Activated CD8-positive, alpha-beta memory T cell treated with anti-CD3 and anti-CD28 coated beads, Interleukin-2, amount 50 U/mL, for 4 hours (primary cell): ENCODE data around the gene SATB1.

Experiments used
- DNase-seq: peaks from one replicate; pipeline ENCODE4 v3.0.0-alpha.2; 2020

The SATB1 gene

DNA sequence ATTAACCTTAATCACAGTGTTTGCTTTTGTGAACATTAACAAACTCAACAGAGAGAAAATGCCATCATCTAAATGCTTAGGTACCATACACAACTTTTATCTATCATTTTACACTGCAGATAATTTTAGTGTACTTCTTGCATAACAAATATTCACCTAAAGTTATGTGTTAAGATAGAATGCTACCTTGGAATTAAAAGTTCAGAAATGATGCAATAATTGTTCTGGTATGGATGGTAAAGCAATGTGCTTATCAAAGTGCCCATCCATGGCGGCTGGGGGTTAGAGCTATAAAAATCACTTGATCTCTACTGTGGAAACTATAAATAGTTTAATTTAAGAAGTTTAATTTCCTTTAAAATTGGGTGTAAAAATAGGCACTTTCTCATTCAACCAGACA is 28.7 kb downstream of the SATB1 start:
- DNase-seq = no peak

DNA sequence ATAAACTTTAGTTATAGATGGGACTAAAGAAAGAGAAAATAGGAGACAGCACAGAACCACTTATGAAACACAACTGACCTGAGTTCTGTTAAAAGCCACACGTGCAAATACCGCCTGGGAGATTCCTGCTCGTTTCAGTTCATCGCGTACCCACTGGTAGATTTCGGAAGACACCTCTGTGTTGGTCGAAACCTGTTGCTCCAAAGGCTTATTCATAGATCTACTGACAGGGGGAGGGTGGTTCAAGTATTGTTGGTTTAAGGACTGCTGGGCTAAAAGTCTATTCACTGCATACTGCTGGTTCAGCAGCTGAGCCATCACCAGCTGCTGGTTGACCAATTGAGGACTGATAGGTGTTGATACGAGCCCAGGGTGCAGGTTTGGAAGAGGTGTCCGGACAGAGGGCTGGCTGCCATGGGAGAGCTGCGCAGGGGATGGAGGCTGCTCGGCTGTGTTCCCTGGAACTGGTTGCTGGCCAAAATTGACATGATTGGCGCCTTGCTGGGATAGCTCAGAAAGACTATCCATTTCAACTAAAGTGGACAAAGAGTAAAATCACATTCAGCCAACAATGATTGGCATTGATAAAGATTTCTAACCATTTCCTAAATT is 30.6 kb downstream of the SATB1 start:
- DNase-seq = no peak

DNA sequence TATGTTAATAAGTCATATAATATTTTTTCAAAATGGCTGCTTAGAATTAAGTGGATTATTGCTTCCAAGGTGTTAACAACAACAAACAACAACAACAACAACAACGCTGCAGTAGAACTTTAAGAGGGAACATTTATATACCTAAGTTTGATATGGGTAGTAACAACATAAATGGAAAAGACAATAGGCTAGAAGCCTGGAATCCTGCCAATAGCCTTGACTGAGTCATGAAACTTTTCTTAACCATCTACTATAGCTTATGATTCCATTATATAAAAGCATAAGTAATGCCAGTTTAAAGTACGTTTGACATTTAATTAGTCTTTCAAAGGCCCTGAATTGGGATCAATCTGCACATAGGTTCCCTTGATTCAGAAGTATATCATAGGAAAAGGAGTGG is 31.2 kb downstream of the SATB1 start:
- no peak for DNase-seq

DNA sequence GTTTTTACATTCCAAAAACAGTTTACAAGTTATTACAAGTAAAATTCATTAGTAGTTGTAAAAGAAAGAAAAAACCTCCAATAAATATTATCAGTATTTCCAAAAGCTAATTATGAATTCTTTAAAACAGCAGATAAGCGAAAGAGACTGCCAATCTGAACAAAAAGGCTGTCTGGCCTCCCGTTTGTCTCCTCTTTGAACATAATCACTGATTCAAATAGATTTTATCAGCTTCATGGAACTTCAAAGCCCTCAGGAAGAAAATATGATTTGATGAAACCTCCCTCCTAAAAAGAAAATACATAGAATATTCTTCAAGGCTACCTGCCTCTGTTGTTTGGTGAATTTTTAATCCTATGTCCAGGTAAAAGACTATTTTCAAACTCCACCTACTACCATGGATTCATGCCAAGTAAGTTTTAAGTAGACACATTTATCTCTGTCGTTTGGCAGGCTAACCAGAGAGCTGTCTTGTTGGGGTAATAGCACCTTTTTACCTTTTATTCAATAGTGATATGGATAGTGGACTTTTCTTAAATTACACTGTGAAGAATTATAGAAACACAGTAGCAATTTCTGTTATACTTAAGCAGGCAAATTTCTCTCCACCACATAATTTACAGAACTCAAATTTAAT is 35.0 kb downstream of the SATB1 start:
- DNase-seq = no peak

DNA sequence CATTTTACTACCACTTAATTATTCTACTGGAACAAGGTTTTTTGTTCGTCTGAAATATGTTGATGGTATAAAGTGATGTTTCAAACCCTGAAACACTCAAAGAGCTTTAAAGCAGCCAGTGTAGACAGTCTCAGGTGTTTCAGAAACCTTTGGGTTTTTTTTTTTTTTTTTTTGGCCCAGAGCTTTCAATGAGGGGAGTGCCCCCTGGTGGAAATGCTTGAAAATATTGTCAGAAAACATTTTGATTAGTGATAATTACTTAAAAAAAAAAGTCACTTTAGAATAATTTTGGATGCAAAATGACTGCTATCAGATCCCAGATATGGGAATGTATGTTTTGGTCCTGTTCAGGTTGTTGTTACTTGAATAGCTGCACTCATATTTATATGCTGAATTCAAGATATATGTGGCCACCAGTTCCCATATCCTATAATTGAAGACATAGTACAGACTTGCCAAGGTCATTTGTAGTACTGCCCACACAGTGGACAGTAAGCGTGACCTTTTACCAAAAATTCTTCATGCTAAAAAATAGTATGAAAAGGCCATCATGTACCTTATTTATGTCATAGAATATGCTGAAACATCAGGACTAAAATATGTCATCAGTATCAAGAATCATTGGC is 35.9 kb downstream of the SATB1 start:
- DNase-seq = no peak

DNA sequence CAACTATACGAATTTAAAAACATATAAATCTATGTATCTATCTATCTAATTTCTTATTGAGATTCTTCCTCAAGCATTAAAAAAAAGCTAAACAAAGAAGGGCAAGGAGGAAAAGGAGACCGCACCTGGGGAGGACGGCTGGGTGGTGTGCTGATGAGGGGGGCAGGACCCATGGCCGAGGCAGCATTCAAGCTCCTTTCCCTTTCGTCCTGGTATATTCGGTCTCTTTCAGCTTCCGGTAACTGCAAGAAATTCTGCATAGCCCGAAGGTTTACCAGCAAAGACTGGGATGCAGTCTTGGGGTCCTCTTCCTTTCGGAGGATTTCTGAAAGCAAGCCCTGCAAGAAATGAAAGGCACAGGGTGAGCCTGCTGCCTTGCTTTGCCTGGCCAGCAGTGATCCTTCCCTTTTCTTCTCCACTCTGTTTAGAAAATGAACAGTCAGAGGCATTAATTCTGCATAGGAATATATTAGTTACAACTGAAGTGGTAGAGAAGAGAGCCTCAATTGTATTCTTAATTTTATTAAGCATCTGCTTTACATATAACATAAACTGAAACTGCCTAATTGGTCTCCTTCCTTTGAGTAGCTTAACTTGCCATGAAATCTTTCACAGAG is 38.8 kb downstream of the SATB1 start:
- no peak for DNase-seq

DNA sequence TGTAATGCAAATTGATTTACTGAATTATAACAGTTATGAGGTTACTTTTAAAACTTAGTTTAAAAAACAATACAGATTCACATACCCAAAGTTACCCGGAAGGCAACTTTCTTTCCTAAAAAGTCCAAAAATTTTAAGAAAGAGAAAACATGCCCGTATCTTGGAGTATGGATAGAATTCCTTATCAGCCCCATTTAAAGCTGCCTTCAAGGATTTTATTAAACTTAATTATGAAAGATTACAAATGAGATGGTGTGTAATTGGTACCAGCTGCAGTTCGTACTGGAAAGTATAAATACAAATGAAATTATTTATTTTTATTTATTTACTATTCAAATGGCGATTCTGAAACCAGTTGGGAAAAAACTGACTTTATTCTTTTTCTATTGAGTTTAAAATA is 39.4 kb downstream of the SATB1 start:
- no peak for DNase-seq

DNA sequence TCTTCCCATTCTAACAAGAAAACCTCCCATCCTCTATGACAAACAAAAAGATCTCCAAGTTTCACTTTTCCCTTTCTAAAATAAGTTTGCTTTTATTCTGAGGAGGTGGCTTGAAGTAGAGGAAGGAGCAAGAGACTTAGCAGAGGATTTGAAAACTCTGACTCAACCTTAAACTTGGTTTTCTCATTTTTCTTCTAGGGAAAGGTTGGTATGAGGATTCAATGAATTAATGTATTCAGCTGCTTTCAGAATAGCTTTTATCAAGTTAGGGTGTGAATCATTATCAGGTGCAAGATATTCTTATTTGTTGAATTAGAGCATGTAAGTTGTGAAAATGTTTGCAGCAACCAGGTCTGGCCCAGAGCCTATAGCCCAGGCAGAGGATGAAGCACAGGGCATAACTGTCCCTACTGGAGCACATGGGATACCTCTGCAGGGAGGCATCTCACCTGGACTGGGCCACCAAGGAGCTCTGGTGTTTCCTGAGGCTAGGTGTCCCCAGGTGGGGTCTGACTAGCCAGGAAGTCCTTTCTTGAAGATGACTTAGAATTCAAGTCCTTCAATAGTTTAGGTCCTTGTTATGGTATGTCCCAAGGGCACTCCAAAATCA is 42.3 kb downstream of the SATB1 start:
- no peak for DNase-seq

DNA sequence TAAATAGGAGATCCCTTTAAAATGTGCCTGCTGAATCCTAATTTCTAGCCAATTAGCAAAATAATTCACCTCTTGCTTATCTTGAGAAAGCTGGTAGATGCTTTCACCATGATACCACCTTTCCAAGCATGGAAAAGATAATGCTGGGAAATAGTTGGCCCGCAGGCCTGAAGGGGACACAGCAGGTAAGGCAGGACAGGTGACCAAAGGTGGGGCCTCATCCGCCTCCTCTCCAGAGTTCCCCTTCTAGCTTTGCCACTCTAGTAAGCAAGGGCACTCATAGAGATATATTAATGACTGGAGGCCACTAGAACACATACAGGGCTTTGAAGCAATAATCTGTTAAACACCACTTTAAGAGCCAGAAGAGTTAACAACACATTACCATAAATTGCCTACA is 45.5 kb downstream of the SATB1 start:
- DNase-seq = no peak

DNA sequence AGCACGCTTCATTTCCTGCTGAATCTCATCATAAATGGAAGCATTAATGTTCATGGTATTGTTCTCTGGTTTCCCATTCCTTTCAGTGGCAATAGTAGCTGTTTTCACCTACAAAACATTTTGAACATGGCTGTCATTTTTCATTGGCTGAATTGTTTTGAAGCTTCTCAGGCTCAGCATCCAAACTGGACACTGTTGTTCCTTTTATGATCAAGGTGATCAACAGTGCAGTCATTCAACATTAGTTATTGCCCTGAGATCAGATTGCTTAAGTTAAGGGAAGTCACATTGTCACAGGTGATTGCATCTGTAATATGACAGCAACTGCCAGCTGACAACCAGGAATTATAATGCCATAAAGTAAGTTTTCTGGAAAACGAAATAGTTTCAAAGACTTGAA is 46.9 kb downstream of the SATB1 start:
- no peak for DNase-seq

DNA sequence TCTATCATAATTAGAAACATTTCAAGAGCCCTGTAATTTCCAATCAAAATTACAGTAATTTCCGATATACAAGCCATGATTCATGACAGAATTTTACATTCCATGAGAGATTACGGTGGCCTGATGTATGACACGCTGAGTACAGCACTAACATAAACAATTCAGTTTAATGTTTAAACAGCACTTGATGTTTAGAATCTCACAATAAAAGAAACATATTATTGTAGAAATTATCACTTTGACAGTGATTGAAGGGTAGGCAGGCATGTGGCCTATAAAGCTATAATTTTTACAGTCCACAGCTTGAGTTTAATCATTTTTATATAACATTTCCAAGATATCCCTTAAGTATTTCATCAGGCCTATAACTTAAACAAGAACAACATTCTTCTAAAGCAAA is 48.5 kb downstream of the SATB1 start:
- DNase-seq = no peak

DNA sequence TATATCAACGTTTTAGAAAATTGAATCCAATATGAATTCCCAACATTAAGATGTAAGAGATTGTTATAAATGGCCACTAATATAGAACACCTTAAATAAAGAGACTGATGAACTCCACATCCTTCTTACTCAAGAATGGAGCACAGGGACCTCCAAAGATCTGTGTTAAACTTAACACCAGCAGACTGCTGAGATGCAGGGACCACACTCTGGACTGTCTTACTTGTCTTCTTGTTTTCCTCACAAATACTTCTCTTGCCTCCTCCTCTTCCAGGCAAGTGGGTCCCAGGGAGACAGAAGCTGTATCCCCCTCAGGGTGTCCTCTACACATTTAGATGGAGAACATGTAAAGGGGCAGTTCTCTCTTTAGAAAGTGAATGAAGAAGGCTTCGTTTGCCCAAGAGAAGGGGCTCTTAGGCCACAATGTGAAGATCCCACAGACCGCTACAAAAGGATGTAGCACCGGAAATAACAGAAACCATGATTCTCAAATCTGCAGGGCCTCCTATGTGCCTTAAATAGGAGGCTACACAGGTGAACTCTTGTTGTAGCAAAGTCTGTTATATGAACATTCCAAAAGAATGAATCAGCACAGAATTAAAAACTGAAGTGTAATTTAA is 52.2 kb downstream of the SATB1 start:
- no peak for DNase-seq

DNA sequence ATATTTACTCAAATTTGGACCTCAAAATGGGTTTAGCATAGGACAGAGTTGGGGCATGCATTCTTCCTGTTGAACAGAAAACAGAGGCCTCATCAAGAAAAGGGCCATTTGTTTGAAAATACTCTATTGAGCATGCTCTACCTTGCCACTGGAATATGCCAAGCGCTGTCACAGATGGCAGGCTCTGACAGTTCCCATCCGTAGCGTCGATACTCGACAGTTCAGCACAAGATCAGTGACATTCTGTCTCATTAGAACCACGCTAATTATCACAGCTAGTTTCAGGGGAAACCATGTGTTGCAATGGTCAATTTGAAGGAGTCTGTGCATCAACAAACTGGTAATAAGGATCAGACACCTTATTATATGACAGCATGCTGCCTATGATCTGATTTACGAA is 54.5 kb downstream of the SATB1 start:
- DNase-seq = no peak

DNA sequence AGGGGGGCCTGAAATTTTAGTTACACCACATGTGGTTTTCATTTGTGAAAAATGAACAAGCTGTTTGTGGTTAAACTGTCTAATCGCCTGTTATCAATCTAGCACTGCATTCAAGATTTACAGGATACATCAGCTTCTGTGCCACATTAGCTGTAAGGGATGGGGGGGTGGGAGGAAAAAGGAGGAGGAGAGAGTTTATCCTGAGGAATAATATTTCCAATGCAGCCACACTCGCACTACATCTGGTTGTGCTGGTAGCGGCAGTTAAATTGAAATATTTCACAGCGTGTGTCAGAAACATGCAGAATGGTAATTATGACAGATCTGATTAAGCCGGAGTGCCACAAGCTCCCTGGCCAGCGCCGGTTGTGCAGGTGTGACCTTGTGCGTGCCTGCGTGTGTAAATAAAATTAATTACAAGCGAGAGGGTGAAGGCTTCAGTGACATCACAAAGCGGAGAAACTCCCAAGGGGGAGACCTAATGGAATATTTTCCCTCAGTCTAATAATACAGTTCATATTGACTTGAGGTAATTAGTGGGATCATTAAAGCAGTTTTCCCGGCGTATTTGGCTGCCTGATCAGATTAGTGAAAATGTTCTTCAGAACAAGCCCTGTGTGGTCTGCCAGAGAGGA is 55.5 kb downstream of the SATB1 start:
- DNase-seq = no peak

DNA sequence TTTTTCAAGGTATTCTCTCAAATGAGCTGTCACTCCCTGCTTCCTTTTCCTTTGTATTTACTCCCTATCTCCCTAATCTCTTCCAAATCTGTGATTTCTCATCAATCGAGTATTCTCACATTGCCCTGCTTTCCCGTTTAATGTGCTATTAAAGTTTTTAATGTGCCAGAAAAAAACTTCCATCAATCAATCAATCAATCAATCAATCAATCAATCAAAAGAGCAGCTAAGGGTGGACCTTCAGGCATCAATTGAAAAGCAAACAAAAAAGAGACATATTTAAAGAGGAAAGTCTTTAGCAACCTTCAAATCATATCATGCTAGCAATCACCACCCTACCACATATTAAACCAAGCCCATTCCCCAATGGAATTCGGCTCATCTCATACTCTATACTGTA is 58.9 kb downstream of the SATB1 start:
- DNase-seq = no peak

DNA sequence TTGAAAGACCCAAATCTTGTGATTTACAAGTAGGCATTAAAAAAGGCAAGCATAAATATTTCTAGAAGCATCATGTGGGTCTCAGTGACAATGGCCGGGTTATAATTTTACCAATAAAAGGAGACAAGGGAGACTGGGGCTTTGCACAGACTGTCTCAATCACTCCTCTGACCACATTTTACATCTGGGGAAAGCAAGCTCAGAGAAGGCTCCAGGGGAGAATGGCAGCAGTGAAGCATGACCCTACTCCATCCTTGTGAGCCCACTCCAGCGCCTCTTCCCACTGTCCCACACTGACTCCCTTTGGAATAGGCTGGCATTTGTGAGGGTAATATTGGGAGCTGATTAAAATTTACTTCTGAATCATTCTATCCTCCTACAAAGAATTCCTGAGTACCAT is 61.8 kb downstream of the SATB1 start:
- no peak for DNase-seq

DNA sequence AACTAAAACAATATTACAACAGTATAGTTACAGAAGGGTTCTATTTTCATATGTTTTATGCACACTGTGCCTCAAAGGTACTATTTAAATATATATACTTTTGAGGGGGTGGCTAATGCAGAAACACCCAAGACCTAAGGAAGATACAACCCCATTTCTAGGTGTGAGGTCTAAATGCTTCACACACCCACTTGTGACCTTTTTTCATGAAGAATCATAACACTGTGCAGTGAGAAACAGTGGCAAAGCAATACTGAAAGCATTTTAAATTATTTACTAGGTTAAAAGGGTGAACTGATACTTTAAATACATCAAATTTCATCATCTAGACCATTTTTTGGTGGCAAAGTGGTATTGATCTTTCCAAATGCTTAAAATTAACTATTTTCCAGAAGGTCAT is 67.4 kb downstream of the SATB1 start:
- DNase-seq = no peak

DNA sequence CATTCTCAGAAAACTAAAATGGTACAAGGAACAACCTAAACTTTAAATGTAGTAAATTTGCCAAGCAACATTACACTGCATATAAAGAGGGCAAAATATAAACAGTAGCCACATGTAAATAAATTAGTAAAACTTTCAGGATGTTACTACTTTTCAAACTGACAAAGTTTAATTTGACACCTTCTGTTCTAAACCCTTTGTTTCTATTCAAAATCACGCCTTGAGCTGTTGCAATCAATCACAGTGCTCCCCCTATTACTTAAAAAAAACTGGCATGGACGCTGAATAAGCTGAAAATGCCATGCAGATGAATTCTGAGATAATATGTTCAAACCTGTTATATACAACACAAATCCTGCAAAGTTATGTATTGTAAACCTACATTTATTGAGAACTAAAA is 69.3 kb downstream of the SATB1 start:
- no peak for DNase-seq

DNA sequence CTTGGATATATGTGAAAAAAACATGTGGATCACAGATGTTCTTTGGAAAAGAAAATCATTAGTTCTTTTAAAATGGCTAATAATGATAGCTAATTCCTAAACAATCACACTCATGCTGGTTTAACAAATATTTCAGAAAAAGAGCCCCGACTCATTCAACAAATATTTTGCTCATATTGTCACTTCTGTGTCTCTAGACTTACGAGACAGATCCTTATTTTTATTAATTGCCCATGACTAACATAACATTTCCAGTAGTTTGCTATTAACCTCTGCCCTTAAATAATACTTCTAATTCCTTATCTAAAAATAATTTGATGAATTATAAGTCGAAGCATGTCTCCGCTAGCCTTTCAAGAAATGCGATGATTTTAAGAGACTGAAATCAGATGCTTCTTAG is 70.4 kb downstream of the SATB1 start:
- no peak for DNase-seq

DNA sequence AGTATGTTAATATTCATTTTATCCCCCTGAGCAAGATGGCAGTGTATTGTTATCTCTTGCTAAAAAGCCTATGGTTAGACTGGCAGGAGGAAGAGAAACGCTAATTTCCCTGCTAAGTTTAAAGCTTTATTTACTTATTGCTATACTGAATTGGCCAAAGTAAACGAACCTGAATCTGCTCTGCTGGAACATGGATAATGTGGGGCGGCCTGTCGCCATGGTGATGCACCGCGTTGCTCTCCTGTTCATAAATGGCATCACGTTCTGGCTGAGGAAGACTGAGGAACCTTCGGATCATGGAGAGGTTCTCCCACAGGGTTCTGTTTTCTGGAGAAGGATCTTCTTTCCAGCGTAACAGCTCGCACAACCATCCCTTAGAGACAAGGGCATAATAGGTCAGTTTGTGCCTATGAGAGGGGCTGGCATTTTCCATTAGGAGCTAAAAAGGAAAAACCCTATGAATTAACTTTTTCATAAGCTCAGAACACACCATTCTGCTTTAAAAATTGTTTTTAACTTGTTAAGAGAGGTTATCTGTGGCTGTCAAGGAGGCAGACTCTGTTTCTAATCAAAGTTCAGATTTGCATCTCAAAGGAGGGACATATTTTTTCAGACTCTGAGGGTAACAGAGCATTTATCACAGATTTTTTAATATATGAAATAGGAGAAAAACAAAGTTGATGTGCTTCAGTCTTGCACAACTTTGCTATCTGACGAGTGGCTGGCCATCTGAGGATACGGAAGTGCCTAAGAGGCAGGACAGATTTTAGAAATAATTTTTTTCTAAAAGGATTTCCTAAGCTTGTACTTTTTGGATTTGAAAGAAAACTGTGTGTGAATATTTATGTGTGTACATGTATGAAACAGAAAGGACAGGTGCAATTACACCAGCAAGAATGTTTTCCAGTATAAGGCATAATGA is 73.1 kb downstream of the SATB1 start:
- DNase-seq = no peak

DNA sequence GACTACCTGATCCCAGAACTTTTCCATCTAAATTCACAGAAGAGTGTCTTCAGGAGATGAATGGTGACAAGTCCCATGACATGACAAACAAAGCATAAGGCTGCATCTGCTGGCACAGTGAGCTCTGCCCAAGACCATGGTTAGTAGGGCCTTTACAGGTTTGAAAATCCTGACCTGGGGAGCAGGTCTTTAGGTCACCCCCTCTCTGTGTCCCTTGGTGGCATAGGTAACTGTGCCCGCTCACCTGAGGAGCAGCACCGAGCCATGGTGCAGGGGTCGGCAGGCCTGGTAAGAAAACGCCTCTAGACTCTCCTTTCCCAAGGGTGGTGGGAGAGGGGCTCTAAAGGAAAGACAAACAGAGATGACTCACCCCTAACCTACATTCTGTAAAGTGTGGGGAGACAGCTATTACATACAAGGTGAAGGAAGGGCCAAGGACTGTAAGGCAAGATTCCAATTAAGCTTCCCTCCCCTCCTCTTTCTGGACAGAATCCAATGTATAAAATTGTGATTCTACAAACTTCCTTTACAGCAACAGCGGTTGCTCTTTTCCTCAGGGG is 74.0 kb downstream of the SATB1 start:
- DNase-seq = no peak
